ENCODE data around the gene RHOT2.

DNA sequence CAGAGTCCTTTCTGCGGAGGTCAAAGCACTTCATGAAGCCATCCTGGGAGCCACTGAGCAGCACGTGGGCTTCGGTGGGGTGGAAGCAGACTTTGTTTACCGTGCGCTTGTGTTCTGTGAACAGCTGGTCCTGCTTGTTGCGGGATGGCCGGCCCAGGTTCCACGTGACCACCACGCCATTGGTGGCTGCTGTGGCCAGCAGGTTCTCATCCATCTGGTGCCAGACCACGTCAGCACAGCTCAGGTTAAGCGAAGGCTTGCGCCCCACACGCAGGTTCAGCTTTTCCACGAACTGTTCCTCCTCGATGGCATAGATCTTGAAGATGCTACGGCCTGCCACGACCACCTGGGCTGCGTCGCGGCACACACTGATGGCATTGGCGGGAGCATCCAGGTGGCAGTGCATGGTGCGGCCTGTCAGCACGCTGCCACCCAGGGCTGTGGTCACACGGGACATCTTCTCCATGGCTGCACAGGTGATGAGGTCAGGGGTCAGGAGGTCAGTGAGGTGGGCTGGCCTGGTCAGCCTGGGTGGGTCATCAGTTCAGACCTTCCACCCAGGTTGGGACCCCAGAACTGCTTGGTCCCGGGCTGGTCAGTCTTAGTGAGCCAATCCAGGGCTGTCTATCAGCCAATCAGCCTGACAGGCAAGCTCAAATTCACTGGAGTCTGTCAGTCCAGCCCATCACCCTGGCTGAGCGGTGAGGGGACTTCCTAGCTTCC lies 21.4 kb downstream of the RHOT2 start:
- TF ChIP-seq, protein P1, sequence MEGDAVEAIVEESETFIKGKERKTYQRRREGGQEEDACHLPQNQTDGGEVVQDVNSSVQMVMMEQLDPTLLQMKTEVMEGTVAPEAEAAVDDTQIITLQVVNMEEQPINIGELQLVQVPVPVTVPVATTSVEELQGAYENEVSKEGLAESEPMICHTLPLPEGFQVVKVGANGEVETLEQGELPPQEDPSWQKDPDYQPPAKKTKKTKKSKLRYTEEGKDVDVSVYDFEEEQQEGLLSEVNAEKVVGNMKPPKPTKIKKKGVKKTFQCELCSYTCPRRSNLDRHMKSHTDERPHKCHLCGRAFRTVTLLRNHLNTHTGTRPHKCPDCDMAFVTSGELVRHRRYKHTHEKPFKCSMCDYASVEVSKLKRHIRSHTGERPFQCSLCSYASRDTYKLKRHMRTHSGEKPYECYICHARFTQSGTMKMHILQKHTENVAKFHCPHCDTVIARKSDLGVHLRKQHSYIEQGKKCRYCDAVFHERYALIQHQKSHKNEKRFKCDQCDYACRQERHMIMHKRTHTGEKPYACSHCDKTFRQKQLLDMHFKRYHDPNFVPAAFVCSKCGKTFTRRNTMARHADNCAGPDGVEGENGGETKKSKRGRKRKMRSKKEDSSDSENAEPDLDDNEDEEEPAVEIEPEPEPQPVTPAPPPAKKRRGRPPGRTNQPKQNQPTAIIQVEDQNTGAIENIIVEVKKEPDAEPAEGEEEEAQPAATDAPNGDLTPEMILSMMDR (IDR thresholded peaks at IDR 0.05), result no peak
- no peak for TF ChIP-seq POLR2A (IDR thresholded peaks at IDR 0.05)
